Vagina (tissue), 2 donors: ENCODE data around the gene CRBN.

Source experiments
- POLR2A ChIP-seq, 2 donors: fragments of 450-650 bp; IDR thresholded peaks; one replicate each; pipeline ENCODE4 v1.6.1; 2017; ENCODE audit warnings: antibody characterized with exemption in 2 of 2, mild to moderate bottlenecking in 2 of 2, moderate library complexity in 2 of 2
- POLR2AphosphoS5 ChIP-seq, 2 donors: sonication (generic); formaldehyde crosslinking; IDR thresholded peaks; one replicate each; pipeline ENCODE4 v1.9.0; 2017; ENCODE audit warnings: antibody characterized with exemption in 2 of 2, mild to moderate bottlenecking in 2 of 2, low read depth in 1 of 2; ENCODE audit not compliant: insufficient read depth in 1 of 2
- TF ChIP-seq, protein P1 (sequence below), 3 experiments: fragments of 450-650 bp in 2 of 3; fragments of 200-600 bp in 1 of 3; sonication (generic) in 1 of 3; IDR thresholded peaks; one replicate each; pipeline ENCODE4 v1.5.1; 2017 to 2019; ENCODE audit warnings: antibody characterized with exemption in 3 of 3, mild to moderate bottlenecking in 2 of 3, moderate library complexity in 2 of 3

GRCh38 chr3:3137526-3137925, 42.0 kb downstream of the CRBN start:
- TF ChIP-seq, protein P1, sequence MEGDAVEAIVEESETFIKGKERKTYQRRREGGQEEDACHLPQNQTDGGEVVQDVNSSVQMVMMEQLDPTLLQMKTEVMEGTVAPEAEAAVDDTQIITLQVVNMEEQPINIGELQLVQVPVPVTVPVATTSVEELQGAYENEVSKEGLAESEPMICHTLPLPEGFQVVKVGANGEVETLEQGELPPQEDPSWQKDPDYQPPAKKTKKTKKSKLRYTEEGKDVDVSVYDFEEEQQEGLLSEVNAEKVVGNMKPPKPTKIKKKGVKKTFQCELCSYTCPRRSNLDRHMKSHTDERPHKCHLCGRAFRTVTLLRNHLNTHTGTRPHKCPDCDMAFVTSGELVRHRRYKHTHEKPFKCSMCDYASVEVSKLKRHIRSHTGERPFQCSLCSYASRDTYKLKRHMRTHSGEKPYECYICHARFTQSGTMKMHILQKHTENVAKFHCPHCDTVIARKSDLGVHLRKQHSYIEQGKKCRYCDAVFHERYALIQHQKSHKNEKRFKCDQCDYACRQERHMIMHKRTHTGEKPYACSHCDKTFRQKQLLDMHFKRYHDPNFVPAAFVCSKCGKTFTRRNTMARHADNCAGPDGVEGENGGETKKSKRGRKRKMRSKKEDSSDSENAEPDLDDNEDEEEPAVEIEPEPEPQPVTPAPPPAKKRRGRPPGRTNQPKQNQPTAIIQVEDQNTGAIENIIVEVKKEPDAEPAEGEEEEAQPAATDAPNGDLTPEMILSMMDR (IDR thresholded peaks at IDR 0.05) = no peak
- no peak for TF ChIP-seq POLR2A (IDR thresholded peaks at IDR 0.05)
- no peak for TF ChIP-seq POLR2AphosphoS5 (IDR thresholded peaks at IDR 0.05; ENCODE audit: insufficient read depth in 1 of 2, low read depth in 1 of 2)
